Measurements from ENCODE around the gene PRB2. TPM values are rescaled to one million over a fixed set of nuclear protein-coding genes. Genes with fewer than 3 reads are reported as not detected.
"Not testable (repeated sequence)": the region's sequence is repeated elsewhere in the genome, so short reads cannot be mapped to it uniquely, and the experiment has no call there.

Gene PRB2
- not detected in 2 replicates for total RNA-seq (2011; cell fraction: chromatin; rRNA removed; ENCODE audit: low replicate concordance)
- not detected in 2 replicates for total RNA-seq (2011; cell fraction: nucleolus; rRNA removed)
- not detected in 2 replicates for total RNA-seq (2011; cell fraction: nucleoplasm; rRNA removed)
- total RNA-seq (2014; rRNA removed): not detected in 2 replicates
- total RNA-seq (2014; rRNA removed; fragmentation: Illumina TruSeq; extraction: Trizol): not detected in 2 replicates
- not detected in 2 replicates for total RNA-seq (2015; rRNA removed; fragmentation: Illumina TruSeq; extraction: Trizol)
- not detected in 2 replicates for total RNA-seq (2021)
- polyA plus RNA-seq (2011; rRNA removed): not detected in 2 replicates
- not detected in 2 replicates for polyA plus RNA-seq (2011; cell fraction: cytosol; rRNA removed)
- polyA plus RNA-seq (2011; cell fraction: nucleus; rRNA removed): not detected in 2 replicates
- not detected in 2 replicates for polyA plus RNA-seq (2012)
- polyA plus RNA-seq (2014; fragmentation: Illumina TruSeq; extraction: Trizol): not detected in 2 replicates
- not detected for polyA plus RNA-seq (2014; fragmentation: Nextera tagmentation; extraction: Ambion mirVana)
- not detected in 2 replicates for polyA plus RNA-seq (2014; rRNA removed)
- polyA minus RNA-seq (2011; rRNA and poly(A)+ RNA removed): not detected in 2 replicates
- polyA minus RNA-seq (2011; cell fraction: cytosol; rRNA and poly(A)+ RNA removed): not detected in 2 replicates
- not detected in 2 replicates for polyA minus RNA-seq (2011; cell fraction: nucleus; rRNA and poly(A)+ RNA removed)
- Bru-seq, nascent RNA: not detected
- BruChase-seq, experiment 1, labeled RNA remaining after a 2-hour chase: not detected
- BruChase-seq, experiment 2, labeled RNA remaining after a 6-hour chase: not detected
- long read RNA-seq, experiment 1: 0 reads
- long read RNA-seq, experiment 2: 0 reads
- long read RNA-seq, experiment 3: 0 reads

DNA sequence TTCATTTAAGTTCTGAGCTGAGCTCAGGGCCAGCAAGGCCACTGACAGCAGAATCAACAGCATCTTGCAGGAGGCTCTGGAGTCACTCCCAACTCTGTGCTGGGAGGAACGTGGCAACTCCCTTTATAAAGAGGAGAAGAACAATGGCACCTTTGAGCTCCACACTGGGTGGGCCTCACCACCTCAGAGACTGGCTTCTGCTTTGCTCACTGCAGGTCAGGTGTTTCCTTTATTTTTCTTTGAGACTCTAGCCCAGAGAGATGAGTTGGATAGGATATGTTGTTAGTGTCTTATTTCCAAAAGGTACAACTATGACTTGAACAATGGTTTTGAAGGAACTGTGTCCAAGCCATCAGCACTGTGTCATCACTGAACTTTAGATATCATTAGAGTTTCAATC lies at the start of gene PRB2:
Gene PRB2, minus strand, starts transcription at position 101 of the 400 bp plus-strand sequence. Its CDS starts 38 bp downstream, at position 63.
- H3K36me3 ChIP-seq (ENCODE audit: control insufficient read depth, insufficient read depth, low read length); H3K9me1 ChIP-seq (ENCODE audit: control insufficient read depth, insufficient read depth, low read length); CTCF ChIA-PET (ENCODE audit: low intra/inter-chr PET ratio); H3K9ac ChIP-seq (ENCODE audit: insufficient read depth in 1 of 2, low read depth in 2 of 2, low read length in 2 of 2); ATAC-seq; H3K9me3 ChIP-seq (replicated peaks; ENCODE audit: control insufficient read depth, insufficient read depth, low read depth, low read length); H3K4me2 ChIP-seq (ENCODE audit: insufficient read depth, low read length); DNase-seq (ENCODE audit: extremely low read depth in 1 of 4, low spot score in 3 of 4); H2AFZ ChIP-seq (ENCODE audit: low read depth, low read length); H3K4me1 ChIP-seq (replicated peaks in 1 of 2; ENCODE audit: control insufficient read depth in 2 of 2, insufficient read depth in 2 of 2, low read length in 2 of 2); H3K79me2 ChIP-seq (ENCODE audit: control insufficient read depth, insufficient read depth, low read length); H4K20me1 ChIP-seq (replicated peaks; ENCODE audit: control insufficient read depth, insufficient read depth, low read length); H3K27me3 ChIP-seq (ENCODE audit: control insufficient read depth in 2 of 2, insufficient read depth in 2 of 2, low read length in 2 of 2); FAIRE-seq; H3K4me3 ChIP-seq; BruUV-seq (replicated peaks); H3K27ac ChIP-seq (ENCODE audit: extremely low read depth, low read depth, low read length); POLR2A ChIA-PET; intact Hi-C loops (cut with micrococcal nuclease): not testable (repeated sequence)
- in situ Hi-C loops (cut with MboI): loop anchor here (5.0 kb wide), 1 partner anchor 48 kb away; no protein-coding TSS in a partner anchor
- no CpG with 5 or more reads among the region's 1 CpG for WGBS (ENCODE audit: insufficient coverage, low coverage, missing lambda C conversion rate)

- Histone ChIP-seq H3K4me1 (replicated peaks in 1 of 2; ENCODE audit: control insufficient read depth in 2 of 2, insufficient read depth in 2 of 2, low read length in 2 of 2) (no peaks in the 10 kb centered on the region), H4K20me1 (replicated peaks; ENCODE audit: control insufficient read depth, insufficient read depth, low read length) (no peaks in the 10 kb centered on the region), H3K9me1 (ENCODE audit: control insufficient read depth, insufficient read depth, low read length) (no peaks in the 10 kb centered on the region), H3K27ac (ENCODE audit: extremely low read depth, low read depth, low read length) (no peak overlapping the region), H3K79me2 (ENCODE audit: control insufficient read depth, insufficient read depth, low read length) (no peaks in the 10 kb centered on the region), H3K4me3 (no peak overlapping the region), H3K36me3 (ENCODE audit: control insufficient read depth, insufficient read depth, low read length) (no peaks in the 10 kb centered on the region), H3K9me3 (replicated peaks; ENCODE audit: control insufficient read depth, insufficient read depth, low read depth, low read length) (no peaks in the 10 kb centered on the region), H3K4me2 (ENCODE audit: insufficient read depth, low read length) (no peak overlapping the region), H2AFZ (ENCODE audit: low read depth, low read length) (no peak overlapping the region), H3K9ac (ENCODE audit: insufficient read depth in 1 of 2, low read depth in 2 of 2, low read length in 2 of 2) (no peak overlapping the region), H3K27me3 (ENCODE audit: control insufficient read depth in 2 of 2, insufficient read depth in 2 of 2, low read length in 2 of 2) (no peaks in the 10 kb centered on the region)
- ChIA-PET POLR2A (interaction anchor here (0.9 kb wide), 1 partner anchor 15 kb away, joined by 3 read pairs; no protein-coding TSS in a partner anchor), CTCF (ENCODE audit: low intra/inter-chr PET ratio) (no interaction called here)
- no peak for FAIRE-seq
- 6% methylated on average over 2 of the region's 2 CpGs for WGBS (ENCODE audit: insufficient coverage, low coverage, missing lambda C conversion rate)
- no TSS peak for BruUV-seq (replicated peaks)
- intact Hi-C loops (cut with micrococcal nuclease): no loop called here
- no peak for ATAC-seq
- no peak for DNase-seq (ENCODE audit: extremely low read depth in 1 of 4, low spot score in 3 of 4)
- in situ Hi-C loops (cut with MboI): no loop called here
- TF ChIP-seq EP400 (IDR thresholded peaks at IDR 0.05) (no peak), SRSF1 (IDR thresholded peaks at IDR 0.05; ENCODE audit: low read depth, low read length) (no peak), MECOM (CRISPR knock-in tag; IDR thresholded peaks at IDR 0.05) (no peak), POLR3G (IDR thresholded peaks at IDR 0.05; ENCODE audit: extremely low read depth, insufficient read length, insufficient replicate concordance) (no peak)
- TF ChIP-seq, protein P1, sequence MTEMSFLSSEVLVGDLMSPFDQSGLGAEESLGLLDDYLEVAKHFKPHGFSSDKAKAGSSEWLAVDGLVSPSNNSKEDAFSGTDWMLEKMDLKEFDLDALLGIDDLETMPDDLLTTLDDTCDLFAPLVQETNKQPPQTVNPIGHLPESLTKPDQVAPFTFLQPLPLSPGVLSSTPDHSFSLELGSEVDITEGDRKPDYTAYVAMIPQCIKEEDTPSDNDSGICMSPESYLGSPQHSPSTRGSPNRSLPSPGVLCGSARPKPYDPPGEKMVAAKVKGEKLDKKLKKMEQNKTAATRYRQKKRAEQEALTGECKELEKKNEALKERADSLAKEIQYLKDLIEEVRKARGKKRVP (CRISPR knock-in tag; IDR thresholded peaks at IDR 0.05): no peak
Measured at GRCh38 chr12:11437966-11438365, 42.6 kb upstream of the PRB2 start.

All from K562 (cell line).